Kidney (tissue), 14 donors: ENCODE data around the gene TENT4B. TPM values are rescaled to one million over a fixed set of nuclear protein-coding genes. Genes with fewer than 3 reads are reported as not detected.

ENCODE experiments used
- DNase-seq, 5 donors: peaks; one replicate each; pipeline ENCODE4 v3.0.0-alpha.2; 2013 to 2020
- FAIRE-seq: peaks from 2 replicates; lab custom pipeline; 2012; peaks lifted over from hg19 to GRCh38; lab: Jason Lieb, UNC
- H3K27ac ChIP-seq, 2 donors: one replicate each; pipeline ENCODE4 v1.7.0; 2013; ENCODE audit warnings: low read depth in 2 of 2, low read length in 2 of 2, inconsistent platforms in 1 of 2
- H3K27me3 ChIP-seq: one replicate; pipeline ENCODE4 v1.7.1; 2013; ENCODE audit warnings: low read length, inconsistent platforms; ENCODE audit not compliant: control insufficient read depth, insufficient read depth
- H3K36me3 ChIP-seq, 3 donors: one replicate each; pipeline versions ENCODE4 v1.7.0 to v1.7.1; 2013; ENCODE audit warnings: low read length in 3 of 3, control low read depth in 1 of 3, inconsistent platforms in 1 of 3; ENCODE audit not compliant: insufficient read depth in 3 of 3, control insufficient read depth in 2 of 3
- H3K4me1 ChIP-seq, 3 donors: one replicate each; pipeline versions ENCODE4 v1.7.0 to v1.7.1; 2013; ENCODE audit warnings: low read length in 3 of 3, inconsistent platforms in 1 of 3, low read depth in 1 of 3; ENCODE audit not compliant: control insufficient read depth in 2 of 3, insufficient read depth in 2 of 3
- H3K4me3 ChIP-seq, 3 donors: one replicate each; pipeline versions ENCODE4 v1.7.0 to v1.8.1; 2013; ENCODE audit warnings: low read length in 3 of 3, control low read depth in 1 of 3, inconsistent platforms in 1 of 3
- H3K9ac ChIP-seq, 3 donors: one replicate each; pipeline versions ENCODE4 v1.7.0 to v1.7.1; 2013; ENCODE audit warnings: low read length in 3 of 3, control low read depth in 1 of 3, inconsistent platforms in 1 of 3
- H3K9me3 ChIP-seq, 3 donors: one replicate each; pipeline versions ENCODE4 v1.7.0 to v1.7.1; 2013; ENCODE audit warnings: low read length in 3 of 3, control low read depth in 1 of 3, inconsistent platforms in 1 of 3; ENCODE audit not compliant: control insufficient read depth in 2 of 3, insufficient read depth in 1 of 3
- intact Hi-C: fragments of 100-400 bp; cut with DNase I; formaldehyde crosslinking; loops from one replicate; pipeline ENCODE4 v1.11.1; 2022
- polyA plus RNA-seq: library from polyadenylated mRNA; stranded (reverse); fragments of 350-450 nt; fragmentation: Illumina TruSeq; extraction: RNeasy Lipid Tissue Mini Kit (QIAGEN cat#74804); gene quantifications from one replicate; pipeline ENCODE4 v1.2.3, GENCODE V29; 2014; ENCODE audit warnings: low read depth, low replicate concordance; ENCODE audit not compliant: insufficient read depth
- total RNA-seq: library from RNA; stranded (reverse); fragmentation: NEBNext Ultra II Directional; extraction: Animal tissue kit (Norgen Biotek cat#: 25700); gene quantifications from one replicate; pipeline ENCODE4 v1.2.1, GENCODE V29; 2021
- TF ChIP-seq, protein P1 (sequence below): IDR thresholded peaks from 3 replicates; pipeline ENCODE4 v1.5.1; 2012; ENCODE audit warnings: mild to moderate bottlenecking, moderate library complexity, borderline replicate concordance; ENCODE audit not compliant: insufficient read depth; ENCODE audit errors: extremely low read depth
- donor health status: control.
- donor health status: control.
- donor health status: control.
- donor health status: control.
- donor health status: control.
- donor health status: DM: yes; HTN: yes; CAD: no.
- donor health status: Normal renal cell carcinoma (clear cell type).

The TENT4B gene
- total and polyA plus RNA-seq, 2 donors from 2014 or later: 4.7 to 13.2 TPM

DNA sequence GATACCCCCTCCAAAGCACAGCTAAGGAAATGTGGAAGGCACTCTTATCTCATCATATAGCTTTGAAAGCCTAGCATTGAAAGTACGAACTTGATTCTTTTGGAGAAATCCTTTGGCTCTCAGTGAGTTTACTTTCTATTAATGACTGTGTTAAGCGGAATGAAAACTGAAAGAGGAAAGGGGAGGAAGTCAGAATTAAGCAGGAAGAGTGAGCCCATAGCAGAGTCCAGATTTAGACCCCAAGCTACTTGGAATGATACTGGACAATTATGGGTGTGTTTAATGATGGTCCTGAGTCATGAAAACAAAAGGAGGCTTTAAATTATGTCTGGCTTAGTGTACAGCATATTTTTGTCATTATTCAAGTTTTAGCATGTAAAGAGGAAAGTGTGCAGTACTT is 42.2 kb downstream of the TENT4B start:
- Histone ChIP-seq H3K4me1 (peaks cover 0 to 7% (median 0%) of the 10 kb centered on the region in 3 donors), H3K27ac (peak overlapping the region in 1 of 2 donors; percentile 1), H3K27me3 (no peaks in the 10 kb centered on the region), H3K9ac (no peak overlapping the region), H3K9me3 (no peaks in the 10 kb centered on the region), H3K36me3 (no peaks in the 10 kb centered on the region), H3K4me3 (no peak overlapping the region)
- peak in 1 of 5 donors; percentile 11 for DNase-seq
- intact Hi-C loops: no loop called here
- TF ChIP-seq, protein P1, sequence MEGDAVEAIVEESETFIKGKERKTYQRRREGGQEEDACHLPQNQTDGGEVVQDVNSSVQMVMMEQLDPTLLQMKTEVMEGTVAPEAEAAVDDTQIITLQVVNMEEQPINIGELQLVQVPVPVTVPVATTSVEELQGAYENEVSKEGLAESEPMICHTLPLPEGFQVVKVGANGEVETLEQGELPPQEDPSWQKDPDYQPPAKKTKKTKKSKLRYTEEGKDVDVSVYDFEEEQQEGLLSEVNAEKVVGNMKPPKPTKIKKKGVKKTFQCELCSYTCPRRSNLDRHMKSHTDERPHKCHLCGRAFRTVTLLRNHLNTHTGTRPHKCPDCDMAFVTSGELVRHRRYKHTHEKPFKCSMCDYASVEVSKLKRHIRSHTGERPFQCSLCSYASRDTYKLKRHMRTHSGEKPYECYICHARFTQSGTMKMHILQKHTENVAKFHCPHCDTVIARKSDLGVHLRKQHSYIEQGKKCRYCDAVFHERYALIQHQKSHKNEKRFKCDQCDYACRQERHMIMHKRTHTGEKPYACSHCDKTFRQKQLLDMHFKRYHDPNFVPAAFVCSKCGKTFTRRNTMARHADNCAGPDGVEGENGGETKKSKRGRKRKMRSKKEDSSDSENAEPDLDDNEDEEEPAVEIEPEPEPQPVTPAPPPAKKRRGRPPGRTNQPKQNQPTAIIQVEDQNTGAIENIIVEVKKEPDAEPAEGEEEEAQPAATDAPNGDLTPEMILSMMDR: no peak
- FAIRE-seq: no peak

DNA sequence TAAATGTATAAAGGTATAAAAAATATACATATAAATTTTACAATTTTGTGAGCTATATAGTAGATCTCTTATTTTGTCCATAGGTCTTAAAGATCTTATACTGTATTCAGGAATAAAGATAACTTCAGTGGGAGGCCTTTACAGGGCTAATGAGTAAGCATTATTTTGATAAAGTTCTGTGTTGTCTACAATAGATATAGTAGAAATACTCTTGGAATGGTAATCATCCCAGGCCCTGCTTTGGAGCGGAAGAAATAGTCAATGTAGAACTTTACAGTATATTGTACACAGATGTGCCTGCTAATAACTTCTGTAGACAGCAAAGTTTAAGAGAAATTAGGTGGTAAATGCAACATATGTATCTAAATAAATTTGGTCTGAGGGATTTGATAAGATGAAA is 42.6 kb downstream of the TENT4B start:
- Histone ChIP-seq H3K4me1 (peaks cover 0 to 7% (median 0%) of the 10 kb centered on the region in 3 donors), H3K9ac (no peak overlapping the region), H3K36me3 (no peaks in the 10 kb centered on the region), H3K4me3 (no peak overlapping the region), H3K27me3 (no peaks in the 10 kb centered on the region), H3K9me3 (no peaks in the 10 kb centered on the region), H3K27ac (no peak overlapping the region)
- intact Hi-C loops: no loop called here
- FAIRE-seq (no peak), DNase-seq (no peak)
- TF ChIP-seq, protein P1: no peak

DNA sequence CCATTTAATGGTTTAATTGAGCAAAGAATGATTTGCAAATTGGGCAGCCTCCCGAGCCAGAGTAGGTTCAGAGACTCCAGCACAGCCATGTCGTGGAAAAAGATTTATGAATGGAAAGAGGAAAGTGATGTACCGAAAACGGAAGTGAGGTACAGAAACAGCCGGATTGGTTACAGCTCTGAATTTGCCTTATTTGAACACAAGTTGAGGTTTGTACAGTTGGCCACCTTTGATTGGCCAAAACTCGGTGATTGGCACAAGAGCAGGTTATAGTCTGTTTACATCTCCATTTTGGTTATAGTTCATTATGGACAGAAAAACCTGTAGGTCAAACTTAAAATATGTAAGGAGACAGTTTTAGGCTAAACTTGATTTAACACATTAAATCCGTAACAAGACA is 44.5 kb downstream of the TENT4B start:
- FAIRE-seq (no peak), DNase-seq (no peak)
- Histone ChIP-seq H3K27ac (no peak overlapping the region), H3K4me1 (peaks cover 0 to 5% (median 5%) of the 10 kb centered on the region in 3 donors), H3K27me3 (no peaks in the 10 kb centered on the region), H3K9ac (no peak overlapping the region), H3K4me3 (no peak overlapping the region), H3K36me3 (no peaks in the 10 kb centered on the region), H3K9me3 (no peaks in the 10 kb centered on the region)
- TF ChIP-seq, protein P1: no peak
- intact Hi-C loops: no loop called here
